HAP-1 (cell line): ENCODE results near the gene PICK1.

Experiments used
- DNase-seq, 2 experiments: peaks; one replicate each; pipeline ENCODE4 v3.0.0-alpha.2; 2016 to 2020; ENCODE audit warnings: low spot score in 2 of 2
- H3K27me3 ChIP-seq: fragments of 250-450 bp; sonication (Bioruptor Pico); 2 replicates; pipeline ENCODE4 v1.5.1; 2020; ENCODE audit warnings: low read depth, mild to moderate bottlenecking, moderate library complexity
- H3K36me3 ChIP-seq: fragments of 250-450 bp; sonication (Bioruptor Pico); replicated peaks from 2 replicates; pipeline ENCODE4 v1.5.1; 2020; ENCODE audit warnings: mild to moderate bottlenecking
- H3K4me1 ChIP-seq: fragments of 250-450 bp; sonication (Bioruptor Pico); 2 replicates; pipeline ENCODE4 v1.5.1; 2020; ENCODE audit warnings: mild to moderate bottlenecking
- H3K4me3 ChIP-seq: fragments of 250-450 bp; sonication (Bioruptor Pico); 2 replicates; pipeline ENCODE4 v1.5.1; 2020; ENCODE audit warnings: mild to moderate bottlenecking, moderate library complexity
- H3K9me3 ChIP-seq: fragments of 250-450 bp; sonication (Bioruptor Pico); 2 replicates; pipeline ENCODE4 v1.5.1; 2020; ENCODE audit warnings: mild to moderate bottlenecking, moderate library complexity
- in situ Hi-C: fragments of 300-500 bp; cut with MboI; formaldehyde crosslinking; loops from 3 replicates; pipeline ENCODE4 v1.14.3; 2020; ENCODE audit warnings: low sequenced_read_pairs, inconsistent platforms, mixed read lengths

The PICK1 gene

DNA sequence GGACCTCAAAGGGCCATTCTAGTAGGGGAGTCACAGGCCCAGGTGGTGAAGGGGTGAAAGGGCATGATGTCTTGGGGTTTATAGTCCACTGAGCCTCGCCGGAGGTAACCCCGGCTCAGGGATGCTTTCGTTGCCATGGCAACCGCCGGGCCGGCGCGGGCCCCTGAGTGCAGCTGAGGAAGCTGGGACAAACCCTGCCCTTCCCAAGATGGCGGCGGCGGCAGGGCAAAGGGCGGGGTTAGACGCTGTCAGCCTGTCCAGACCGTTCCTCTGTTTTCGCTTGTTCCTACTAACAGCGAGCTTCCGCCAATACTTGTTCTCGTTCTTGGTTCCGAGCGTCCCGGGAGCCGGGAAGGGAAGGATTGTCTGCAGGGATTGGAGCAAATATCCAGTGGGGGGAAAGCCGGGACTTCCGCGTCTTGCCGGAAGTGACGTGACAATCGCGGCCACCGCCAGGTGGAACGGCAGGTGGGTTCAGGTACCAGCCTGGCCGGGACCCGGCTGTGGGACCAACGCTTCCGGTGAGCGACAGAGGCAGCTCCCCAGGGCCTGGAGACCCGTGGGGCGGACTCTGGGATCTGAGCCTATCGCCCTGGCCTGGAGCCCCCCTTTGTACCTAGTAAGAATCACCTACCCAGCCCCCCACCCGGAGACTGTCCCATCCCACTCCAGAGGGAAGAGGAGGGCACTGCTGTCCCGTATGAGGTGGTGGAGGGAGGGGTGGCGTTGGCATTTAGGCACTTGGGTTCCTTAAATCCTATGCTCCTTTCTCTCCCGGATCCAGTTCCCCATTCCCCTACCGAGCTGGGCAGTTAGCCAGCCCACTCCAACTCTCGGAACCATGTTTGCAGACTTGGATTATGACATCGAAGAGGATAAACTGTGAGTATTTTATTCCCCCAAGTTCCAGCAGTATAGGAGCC is at the start of gene PICK1:
TSS of gene PICK1 (plus strand) at position 436 of the 923 bp plus-strand sequence. CDS start at position 842, 406 bp downstream.
- H3K4me3 ChIP-seq = peak within 1 kb of the TSS; percentile 62
- H3K36me3 ChIP-seq = peaks cover 5% of the 10 kb centered on the region
- peaks cover 5% of the 10 kb centered on the region; the same call in 1 of the 2 replicates for H3K4me1 ChIP-seq
- H3K9me3 ChIP-seq = no peaks in the 10 kb centered on the region
- peak; percentile 86 to 91 for DNase-seq
- no peaks in the 10 kb centered on the region for H3K27me3 ChIP-seq
- in situ Hi-C loops = no loop called here

- Histone ChIP-seq H3K9me3 (no peaks in the 10 kb centered on the region), H3K4me3 (no peak overlapping the region), H3K36me3 (no peaks in the 10 kb centered on the region), H3K27me3 (0 out of 2 replicates have a peak, but pooled peaks cover 3% of the 10 kb centered on the region), H3K4me1 (no peaks in the 10 kb centered on the region)
- in situ Hi-C loops = no loop called here
- no peak for DNase-seq
Measured at GRCh38 chr22:38009000-38009806, 48.0 kb upstream of the PICK1 start.

GRCh38 chr22:38012604-38013072 is 44.6 kb upstream of the PICK1 start:
- Histone ChIP-seq H3K4me1 (no peaks in the 10 kb centered on the region), H3K27me3 (0 out of 2 replicates have a peak, but pooled peaks cover 3% of the 10 kb centered on the region), H3K4me3 (no peak overlapping the region), H3K36me3 (no peaks in the 10 kb centered on the region), H3K9me3 (no peaks in the 10 kb centered on the region)
- in situ Hi-C loops = no loop called here
- DNase-seq = no peak

GRCh38 chr22:38014083-38014482 is 43.1 kb upstream of the PICK1 start:
- H3K9me3 ChIP-seq = no peaks in the 10 kb centered on the region
- in situ Hi-C loops = no loop called here
- H3K4me3 ChIP-seq = no peak overlapping the region
- no peaks in the 10 kb centered on the region for H3K4me1 ChIP-seq
- H3K36me3 ChIP-seq = no peaks in the 10 kb centered on the region
- DNase-seq = no peak
- H3K27me3 ChIP-seq = 0 out of 2 replicates have a peak, but pooled peaks cover 3% of the 10 kb centered on the region

- in situ Hi-C loops = no loop called here
- Histone ChIP-seq H3K4me3 (no peak overlapping the region), H3K4me1 (no peaks in the 10 kb centered on the region), H3K36me3 (no peaks in the 10 kb centered on the region), H3K9me3 (no peaks in the 10 kb centered on the region), H3K27me3 (0 out of 2 replicates have a peak, but pooled peaks cover 3% of the 10 kb centered on the region)
- peak; percentile 21 to 57 for DNase-seq
Measured at GRCh38 chr22:38016182-38017151, 40.7 kb upstream of the PICK1 start.

- H3K4me1 ChIP-seq = no peaks in the 10 kb centered on the region
- DNase-seq = no peak
- in situ Hi-C loops = no loop called here
Measured at GRCh38 chr22:38017272-38017920, 39.8 kb upstream of the PICK1 start.

GRCh38 chr22:38017939-38018885 is 39.0 kb upstream of the PICK1 start:
- H3K27me3 ChIP-seq = no peaks in the 10 kb centered on the region
- in situ Hi-C loops = no loop called here
- H3K36me3 ChIP-seq = no peaks in the 10 kb centered on the region
- H3K4me3 ChIP-seq = no peak overlapping the region
- no peaks in the 10 kb centered on the region for H3K9me3 ChIP-seq
- no peaks in the 10 kb centered on the region for H3K4me1 ChIP-seq
- no peak for DNase-seq

More at GRCh38 chr22:38017272-38017920, 39.8 kb upstream of the PICK1 start:
- H3K36me3 ChIP-seq = no peaks in the 10 kb centered on the region
- H3K4me3 ChIP-seq = no peak overlapping the region
- H3K27me3 ChIP-seq = 0 out of 2 replicates have a peak, but pooled peaks cover 2% of the 10 kb centered on the region
- H3K9me3 ChIP-seq = no peaks in the 10 kb centered on the region

- no peaks in the 10 kb centered on the region for H3K4me1 ChIP-seq
- in situ Hi-C loops = no loop called here
Measured at GRCh38 chr22:38018938-38019827, 38.0 kb upstream of the PICK1 start.

GRCh38 chr22:38021206-38021605 is 36.0 kb upstream of the PICK1 start:
- Histone ChIP-seq H3K9me3 (no peaks in the 10 kb centered on the region), H3K4me3 (no peak overlapping the region), H3K4me1 (no peaks in the 10 kb centered on the region), H3K27me3 (peaks cover 3% of the 10 kb centered on the region; the same call in 1 of the 2 replicates), H3K36me3 (no peaks in the 10 kb centered on the region)
- DNase-seq = no peak
- in situ Hi-C loops = no loop called here

More at GRCh38 chr22:38018938-38019827, 38.0 kb upstream of the PICK1 start:
- H3K9me3 ChIP-seq = no peaks in the 10 kb centered on the region
- H3K36me3 ChIP-seq = no peaks in the 10 kb centered on the region
- H3K27me3 ChIP-seq = no peaks in the 10 kb centered on the region
- H3K4me3 ChIP-seq = no peak overlapping the region
- no peak for DNase-seq

DNA sequence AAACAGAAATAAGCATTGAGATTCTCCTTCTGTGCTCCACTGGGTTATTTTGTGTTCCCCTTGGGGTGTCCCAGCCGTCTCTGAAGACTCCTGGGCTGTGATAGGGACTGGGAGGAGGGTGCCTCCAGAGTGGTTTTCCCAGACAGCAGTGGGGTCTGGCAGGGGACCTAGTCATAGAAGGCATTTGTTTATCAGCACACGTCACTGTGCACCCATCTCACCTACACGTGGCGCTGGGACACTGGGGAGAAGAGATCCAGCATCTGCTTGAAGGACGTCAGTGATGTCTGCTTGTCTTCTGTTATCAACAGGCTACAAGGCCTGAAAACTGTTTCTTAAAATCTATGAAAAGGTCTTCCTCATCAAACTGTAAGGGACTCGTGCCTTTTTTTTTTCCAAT is 34.2 kb upstream of the PICK1 start:
- Histone ChIP-seq H3K27me3 (peaks cover 3% of the 10 kb centered on the region; the same call in 1 of the 2 replicates), H3K4me1 (no peaks in the 10 kb centered on the region), H3K9me3 (no peaks in the 10 kb centered on the region), H3K36me3 (no peaks in the 10 kb centered on the region), H3K4me3 (no peak overlapping the region)
- in situ Hi-C loops = no loop called here
- no peak for DNase-seq

DNA sequence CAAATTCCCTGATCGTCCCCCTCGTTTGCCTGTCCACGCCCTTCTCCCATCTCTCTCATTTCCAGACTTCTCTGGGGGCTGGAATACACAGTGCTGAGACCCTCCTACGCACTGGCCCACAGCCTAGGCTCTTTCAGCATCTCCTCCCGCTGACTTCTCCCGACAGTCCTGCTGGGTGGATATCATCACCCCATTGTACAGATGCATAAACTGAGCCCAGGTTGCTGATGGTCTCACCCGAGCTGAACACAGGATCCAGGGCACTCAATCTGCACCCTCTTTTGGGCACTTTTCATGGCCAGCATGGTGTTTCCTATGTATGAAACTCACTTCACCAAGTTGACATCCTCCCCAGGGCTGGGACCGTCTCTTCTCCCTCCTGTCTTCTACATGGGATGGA is 31.7 kb upstream of the PICK1 start:
- Histone ChIP-seq H3K36me3 (no peaks in the 10 kb centered on the region), H3K27me3 (peaks cover 3% of the 10 kb centered on the region; the same call in 1 of the 2 replicates), H3K4me3 (no peak overlapping the region), H3K4me1 (no peaks in the 10 kb centered on the region), H3K9me3 (no peaks in the 10 kb centered on the region)
- in situ Hi-C loops = no loop called here
- DNase-seq = no peak
